Adipocyte (in vitro differentiated cells): ENCODE results near the gene MCCD1.
"Not testable (repeated sequence)": the region's sequence is repeated elsewhere in the genome, so short reads cannot be mapped to it uniquely, and the experiment has no call there.

Experiments used
- DNase-seq: peaks from one replicate; pipeline ENCODE4 v3.0.0-alpha.2; 2015; ENCODE audit warnings: low read depth
- H3K27me3 ChIP-seq: replicated peaks from 2 replicates; pipeline ENCODE4 v1.7.0; 2013; ENCODE audit warnings: mild to moderate bottlenecking, low read length, moderate library complexity; ENCODE audit not compliant: control insufficient read depth, insufficient read depth
- H3K36me3 ChIP-seq: 2 replicates; pipeline ENCODE4 v1.7.0; 2013; ENCODE audit warnings: low read length, mild to moderate bottlenecking, moderate library complexity; ENCODE audit not compliant: control insufficient read depth, insufficient read depth, severe bottlenecking
- H3K4me1 ChIP-seq: 2 replicates; pipeline ENCODE4 v1.7.0; 2013; ENCODE audit warnings: mild to moderate bottlenecking, low read length, moderate library complexity; ENCODE audit not compliant: control insufficient read depth, insufficient read depth
- H3K4me3 ChIP-seq: 2 replicates; pipeline ENCODE4 v1.7.0; 2013; ENCODE audit warnings: mild to moderate bottlenecking, low read length, moderate library complexity
- H3K9ac ChIP-seq: 2 replicates; pipeline ENCODE4 v1.7.0; 2013; ENCODE audit warnings: mild to moderate bottlenecking, low read length, moderate library complexity
- H3K9me3 ChIP-seq: 2 replicates; pipeline ENCODE4 v1.7.0; 2013; ENCODE audit warnings: mild to moderate bottlenecking, low read length, moderate library complexity; ENCODE audit not compliant: control insufficient read depth

The MCCD1 gene

DNA sequence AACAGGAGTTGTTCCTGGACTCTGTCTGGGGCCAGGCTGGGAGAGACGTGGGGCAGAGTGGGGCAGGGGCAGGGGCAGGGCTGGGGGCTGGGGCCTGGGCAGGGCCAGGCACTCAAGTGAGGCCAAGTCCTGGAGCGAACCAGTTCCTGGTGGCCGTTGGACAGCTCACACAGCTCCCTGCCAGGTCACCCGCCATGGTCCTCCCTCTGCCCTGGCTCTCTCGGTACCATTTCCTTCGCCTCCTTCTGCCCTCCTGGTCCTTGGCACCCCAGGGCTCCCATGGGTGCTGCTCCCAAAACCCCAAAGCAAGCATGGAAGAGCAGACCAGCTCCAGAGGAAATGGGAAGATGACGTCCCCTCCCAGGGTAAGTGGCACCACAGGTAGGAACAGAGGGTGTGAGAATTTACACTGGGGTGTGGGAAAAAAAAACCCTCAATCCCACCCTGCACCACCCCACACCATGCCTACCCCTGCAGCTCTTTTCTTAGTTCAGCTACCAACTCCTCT is at the start of gene MCCD1:
MCCD1 (plus strand) TSS at position 142 of the 508 bp plus-strand sequence; CDS start at position 195, 53 bp downstream.
- no peak within 1 kb of the TSS for H3K9ac ChIP-seq
- peaks cover 45% of the 10 kb centered on the region for H3K36me3 ChIP-seq
- DNase-seq = no peak
- no peaks in the 10 kb centered on the region for H3K9me3 ChIP-seq
- H3K27me3 ChIP-seq = no peaks in the 10 kb centered on the region
- H3K4me3 ChIP-seq = no peak within 1 kb of the TSS
- H3K4me1 ChIP-seq = peaks cover 13% of the 10 kb centered on the region

DNA sequence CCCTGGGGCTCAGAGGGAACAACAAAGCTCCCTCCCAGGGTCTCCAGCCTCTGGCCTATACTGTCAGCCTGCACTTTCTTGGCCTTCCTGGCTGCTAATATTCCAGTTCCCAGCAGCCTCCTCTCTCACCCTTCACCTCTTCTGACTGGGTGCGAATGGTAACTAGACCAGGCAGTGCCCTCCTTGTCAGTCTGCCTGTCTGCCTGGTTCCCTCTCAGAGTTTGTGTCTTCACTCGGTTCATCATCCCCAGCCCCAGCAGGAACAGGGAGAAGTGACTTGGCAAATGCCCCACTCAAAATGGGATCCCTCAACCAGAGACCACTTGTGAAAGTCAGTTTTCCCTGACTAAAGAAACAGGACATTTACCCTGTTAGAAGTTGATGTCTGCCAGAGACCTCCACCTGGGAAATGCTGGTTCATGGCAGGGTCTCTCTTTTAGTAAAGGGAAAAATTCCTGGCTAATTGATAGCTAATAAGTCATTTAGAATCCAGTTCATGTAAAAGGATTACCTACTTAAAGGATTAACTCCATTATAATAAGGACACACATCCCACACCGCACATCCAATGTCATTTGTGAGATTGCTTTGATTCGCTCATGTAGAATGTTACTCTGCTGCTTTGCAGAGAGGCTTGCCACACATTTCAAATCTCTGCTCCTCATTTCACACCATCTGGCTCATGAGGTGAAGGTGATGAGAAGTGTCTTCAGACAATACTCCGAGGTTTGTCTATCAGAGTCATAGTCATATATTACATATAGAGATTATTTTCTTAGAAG is 49.4 kb upstream of the MCCD1 start:
- H3K4me3 ChIP-seq = no peak overlapping the region
- H3K36me3 ChIP-seq = no peaks in the 10 kb centered on the region
- H3K27me3 ChIP-seq = peaks cover 15% of the 10 kb centered on the region
- no peak for DNase-seq
- no peaks in the 10 kb centered on the region for H3K4me1 ChIP-seq
- H3K9me3 ChIP-seq = no peaks in the 10 kb centered on the region
- no peak overlapping the region for H3K9ac ChIP-seq

DNA sequence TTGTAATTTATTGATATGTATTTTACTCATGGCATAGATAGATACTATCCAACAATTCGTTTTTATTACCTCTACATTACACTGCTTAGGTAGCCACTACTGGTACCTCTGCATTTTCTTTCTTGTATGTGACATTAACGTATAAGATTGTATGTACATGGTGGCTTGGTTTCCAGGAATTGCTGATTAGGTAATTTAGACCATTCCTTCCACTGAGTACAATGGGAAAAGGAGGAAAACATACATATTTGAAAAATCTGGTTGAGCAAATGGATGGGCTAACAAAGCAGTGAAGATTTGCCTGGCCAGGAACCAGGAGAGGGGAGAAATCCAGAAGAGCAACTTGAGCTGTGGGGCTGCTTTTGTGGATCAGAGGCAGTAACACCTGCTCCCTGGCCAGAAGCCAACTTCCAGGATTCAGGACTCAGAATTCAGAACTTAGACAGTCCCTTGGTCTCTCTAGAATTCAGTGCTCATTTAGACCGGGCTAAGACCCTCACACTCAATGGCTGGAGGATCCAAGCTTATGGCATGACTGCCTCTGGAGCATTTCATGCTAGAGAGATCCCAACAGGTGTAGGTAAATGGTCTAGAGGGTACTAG is 48.7 kb upstream of the MCCD1 start:
- Histone ChIP-seq H3K27me3 (peaks cover 15% of the 10 kb centered on the region), H3K9me3 (no peaks in the 10 kb centered on the region), H3K9ac (no peak overlapping the region), H3K4me1 (peaks cover 6% of the 10 kb centered on the region), H3K36me3 (no peaks in the 10 kb centered on the region), H3K4me3 (no peak overlapping the region)
- no peak for DNase-seq

DNA sequence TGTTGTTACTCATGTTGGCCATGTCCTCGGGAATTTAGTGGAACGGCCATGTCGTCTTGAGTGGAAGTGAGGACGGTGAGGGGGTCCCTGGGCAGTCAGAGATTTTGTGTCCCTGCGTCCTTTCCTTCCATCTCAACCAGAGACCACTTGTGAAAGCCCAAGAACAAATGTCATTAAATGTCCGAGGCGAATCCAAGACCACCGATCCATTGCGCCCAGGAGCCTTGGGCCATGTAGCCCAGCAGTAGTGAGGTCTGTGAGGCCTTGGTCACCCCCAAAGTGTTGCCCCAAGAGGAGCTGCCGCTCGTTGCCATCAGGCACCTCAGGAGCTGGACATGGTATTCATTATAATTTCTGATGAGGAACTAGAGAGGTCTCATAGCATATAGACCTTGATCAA is 48.2 kb upstream of the MCCD1 start:
- Histone ChIP-seq H3K4me3 (no peak overlapping the region), H3K9ac (no peak overlapping the region), H3K4me1 (peaks cover 11% of the 10 kb centered on the region), H3K36me3 (no peaks in the 10 kb centered on the region), H3K27me3 (peaks cover 15% of the 10 kb centered on the region), H3K9me3 (no peaks in the 10 kb centered on the region)
- DNase-seq = no peak

DNA sequence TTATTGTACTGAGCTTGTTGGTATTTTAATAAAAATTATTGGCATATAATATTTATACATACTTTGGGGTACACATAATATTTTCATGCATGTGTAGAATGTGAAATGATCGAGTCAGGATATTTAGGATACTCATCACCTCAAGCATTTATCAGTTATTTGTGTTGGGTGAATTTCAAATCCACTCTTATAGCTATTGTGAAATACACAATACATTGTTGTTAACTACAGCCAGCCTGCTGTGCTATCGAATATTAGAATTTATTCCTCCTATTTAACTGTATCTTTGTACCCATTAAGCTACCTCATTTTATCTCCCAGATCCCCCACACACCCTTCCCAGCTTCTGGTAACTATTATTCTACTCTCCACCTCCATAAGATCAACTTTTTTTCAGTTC is 45.4 kb upstream of the MCCD1 start:
- H3K36me3 ChIP-seq = no peaks in the 10 kb centered on the region
- peaks cover 9% of the 10 kb centered on the region for H3K27me3 ChIP-seq
- no peaks in the 10 kb centered on the region for H3K9me3 ChIP-seq
- peaks cover 12% of the 10 kb centered on the region for H3K4me1 ChIP-seq
- no peak overlapping the region for H3K4me3 ChIP-seq
- no peak overlapping the region for H3K9ac ChIP-seq
- peak; percentile 17 for DNase-seq

GRCh38 chr6:31485055-31485454 is 43.7 kb upstream of the MCCD1 start:
- no peaks in the 10 kb centered on the region for H3K9me3 ChIP-seq
- peak overlapping the region; percentile 9 for H3K9ac ChIP-seq
- peaks cover 12% of the 10 kb centered on the region for H3K4me1 ChIP-seq
- peak overlapping the region; percentile 17 for H3K4me3 ChIP-seq
- no peaks in the 10 kb centered on the region for H3K36me3 ChIP-seq
- no peak for DNase-seq
- H3K27me3 ChIP-seq = no peaks in the 10 kb centered on the region

DNA sequence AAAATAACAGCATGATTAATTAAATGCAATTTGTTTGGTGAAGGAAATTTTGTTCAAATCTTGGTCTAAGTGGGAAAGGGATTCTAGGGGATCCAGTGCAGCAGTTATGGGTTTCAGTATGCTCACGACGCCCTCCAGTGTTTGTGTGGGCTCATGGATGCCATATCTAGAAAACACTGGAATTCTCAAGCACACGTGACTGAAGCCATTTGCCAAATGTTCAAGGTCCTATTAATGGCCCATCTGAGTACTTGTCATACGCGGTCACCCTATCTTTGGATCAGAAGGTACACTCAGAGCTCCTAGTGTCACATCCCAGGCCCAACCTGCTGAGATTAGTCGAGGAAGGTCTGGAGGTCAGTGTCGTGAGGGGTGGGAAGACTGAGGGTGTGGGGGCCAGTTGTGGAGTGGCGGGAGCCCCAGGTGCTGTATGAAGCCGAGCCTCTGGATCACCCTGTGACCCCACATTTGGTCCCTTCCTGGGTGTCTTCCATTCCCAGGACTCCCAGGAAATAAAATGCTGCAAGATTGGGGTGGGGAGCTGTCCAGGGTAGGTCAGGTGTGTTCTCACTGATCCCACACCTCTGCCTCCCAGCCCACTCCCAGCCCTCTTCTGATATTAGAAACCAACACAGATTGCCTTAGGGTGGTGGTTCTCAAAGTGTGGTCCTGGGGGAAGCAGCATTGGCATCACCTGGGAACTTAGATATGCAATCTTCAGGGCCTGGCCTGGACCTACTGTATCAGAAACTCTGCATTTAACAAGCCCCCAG is 42.5 kb upstream of the MCCD1 start:
- not testable (repeated sequence) for H3K36me3 ChIP-seq, DNase-seq, H3K9ac ChIP-seq, H3K9me3 ChIP-seq, H3K4me3 ChIP-seq, H3K27me3 ChIP-seq
- H3K4me1 ChIP-seq = peaks cover 12% of the 10 kb centered on the region

GRCh38 chr6:31487674-31488073 is 41.1 kb upstream of the MCCD1 start:
- H3K4me1 ChIP-seq = peaks cover 12% of the 10 kb centered on the region
- DNase-seq, H3K9me3 ChIP-seq, H3K27me3 ChIP-seq, H3K4me3 ChIP-seq, H3K36me3 ChIP-seq, H3K9ac ChIP-seq: not testable (repeated sequence)

- Histone ChIP-seq H3K9ac (no peak overlapping the region), H3K4me1 (peaks cover 12% of the 10 kb centered on the region), H3K36me3 (no peaks in the 10 kb centered on the region), H3K4me3 (no peak overlapping the region), H3K9me3 (no peaks in the 10 kb centered on the region), H3K27me3 (no peaks in the 10 kb centered on the region)
- no peak for DNase-seq
These were observed 39.7 kb upstream of the MCCD1 start for GRCh38 chr6:31489086-31489485.

DNA sequence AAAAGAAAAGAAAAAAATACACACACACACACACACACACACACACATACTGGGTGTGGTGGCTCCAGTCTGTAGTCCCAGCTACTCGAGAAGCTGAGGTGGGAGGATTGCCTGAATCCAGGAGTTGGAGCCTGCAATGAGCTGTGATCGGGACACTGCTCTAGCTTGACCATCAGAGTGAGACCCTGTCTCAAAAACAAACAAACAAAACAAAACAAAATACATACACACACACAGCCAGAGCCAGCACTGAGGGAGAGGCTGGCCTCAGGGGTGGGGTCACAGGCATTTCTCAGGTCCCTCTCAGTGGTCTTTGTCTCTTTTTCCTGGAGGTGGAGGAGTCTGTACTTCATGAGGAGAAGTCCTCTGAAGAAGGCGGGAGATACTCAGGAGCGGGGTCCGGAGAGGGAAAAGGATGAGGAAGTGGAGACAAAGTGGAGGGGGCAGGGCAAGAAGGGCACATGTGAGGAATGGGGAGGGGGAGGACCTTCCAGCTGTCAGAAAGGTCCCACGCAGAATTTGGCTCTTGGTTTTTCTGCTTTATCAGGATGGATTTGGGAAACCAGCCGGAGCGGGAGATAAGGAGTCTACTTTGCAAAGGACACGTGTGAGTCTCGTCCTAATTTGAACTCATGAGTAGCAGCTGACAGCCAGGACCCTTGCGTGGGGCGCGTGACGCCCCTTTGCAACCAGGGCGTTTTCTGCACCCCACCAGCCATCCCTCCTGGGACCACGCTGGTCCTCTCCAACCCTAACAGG is 38.5 kb upstream of the MCCD1 start:
- H3K27me3 ChIP-seq = no peaks in the 10 kb centered on the region
- no peaks in the 10 kb centered on the region for H3K9me3 ChIP-seq
- H3K4me3 ChIP-seq = no peak overlapping the region
- H3K9ac ChIP-seq = no peak overlapping the region
- H3K4me1 ChIP-seq = peaks cover 6% of the 10 kb centered on the region
- no peaks in the 10 kb centered on the region for H3K36me3 ChIP-seq
- DNase-seq = no peak

- not testable (repeated sequence) for H3K9me3 ChIP-seq, H3K27me3 ChIP-seq, DNase-seq, H3K36me3 ChIP-seq
- Histone ChIP-seq H3K4me3 (peak overlapping the region; percentile 95), H3K4me1 (peaks cover 22% of the 10 kb centered on the region), H3K9ac (peak overlapping the region; percentile 91)
These were observed 35.2 kb upstream of the MCCD1 start for GRCh38 chr6:31493550-31493874.
